ENCODE data around the gene LUC7L3.

The LUC7L3 gene

GRCh38 chr17:50754521-50754920 is 35.1 kb downstream of the LUC7L3 start:
- H3K9me3 ChIP-seq (ENCODE audit: severe bottlenecking): no peaks in the 10 kb centered on the region
- H3K27ac ChIP-seq (ENCODE audit: poor library complexity, severe bottlenecking): no peak overlapping the region
- H3K36me3 ChIP-seq (ENCODE audit: low read depth): peaks cover 52% of the 10 kb centered on the region
- DNase-seq (ENCODE audit: low spot score) (no peak), ATAC-seq (ENCODE audit: low read depth) (no peak)
- TF ChIP-seq CTCF (IDR thresholded peaks at IDR 0.05; ENCODE audit: poor library complexity, severe bottlenecking): no peak
- no peak overlapping the region for H3K4me3 ChIP-seq (ENCODE audit: severe bottlenecking)
- no peaks in the 10 kb centered on the region for H3K27me3 ChIP-seq (ENCODE audit: insufficient read depth, poor library complexity, severe bottlenecking)
- H3K4me1 ChIP-seq (ENCODE audit: insufficient read depth, poor library complexity, severe bottlenecking): no peaks in the 10 kb centered on the region

DNA sequence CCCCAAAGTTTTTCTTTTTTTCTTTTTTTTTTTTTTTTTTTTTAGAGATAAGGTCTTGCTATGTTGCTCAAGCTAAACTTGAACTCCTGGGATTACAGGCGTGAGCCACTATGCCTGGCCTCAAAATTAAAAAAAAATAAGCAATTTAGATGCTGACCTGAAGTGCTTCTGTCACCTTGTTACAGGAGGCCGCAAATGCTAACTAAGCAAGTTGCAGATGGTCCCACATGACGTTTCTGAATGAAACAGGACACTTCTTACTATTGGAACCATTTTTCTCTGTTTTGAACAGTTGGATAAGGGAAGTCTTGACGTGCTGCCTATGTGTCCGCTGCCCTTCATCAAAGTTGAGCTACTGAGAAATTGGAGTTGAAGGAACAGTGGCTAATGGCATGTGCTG is 39.1 kb downstream of the LUC7L3 start:
- Histone ChIP-seq H3K4me1 (ENCODE audit: insufficient read depth, poor library complexity, severe bottlenecking) (no peaks in the 10 kb centered on the region), H3K27me3 (ENCODE audit: insufficient read depth, poor library complexity, severe bottlenecking) (no peaks in the 10 kb centered on the region), H3K27ac (ENCODE audit: poor library complexity, severe bottlenecking) (no peak overlapping the region), H3K36me3 (ENCODE audit: low read depth) (peaks cover 12% of the 10 kb centered on the region), H3K4me3 (ENCODE audit: severe bottlenecking) (no peak overlapping the region), H3K9me3 (ENCODE audit: severe bottlenecking) (no peaks in the 10 kb centered on the region)
- ATAC-seq (ENCODE audit: low read depth) (no peak), DNase-seq (ENCODE audit: low spot score) (no peak)
- TF ChIP-seq CTCF (IDR thresholded peaks at IDR 0.05; ENCODE audit: poor library complexity, severe bottlenecking): no peak

DNA sequence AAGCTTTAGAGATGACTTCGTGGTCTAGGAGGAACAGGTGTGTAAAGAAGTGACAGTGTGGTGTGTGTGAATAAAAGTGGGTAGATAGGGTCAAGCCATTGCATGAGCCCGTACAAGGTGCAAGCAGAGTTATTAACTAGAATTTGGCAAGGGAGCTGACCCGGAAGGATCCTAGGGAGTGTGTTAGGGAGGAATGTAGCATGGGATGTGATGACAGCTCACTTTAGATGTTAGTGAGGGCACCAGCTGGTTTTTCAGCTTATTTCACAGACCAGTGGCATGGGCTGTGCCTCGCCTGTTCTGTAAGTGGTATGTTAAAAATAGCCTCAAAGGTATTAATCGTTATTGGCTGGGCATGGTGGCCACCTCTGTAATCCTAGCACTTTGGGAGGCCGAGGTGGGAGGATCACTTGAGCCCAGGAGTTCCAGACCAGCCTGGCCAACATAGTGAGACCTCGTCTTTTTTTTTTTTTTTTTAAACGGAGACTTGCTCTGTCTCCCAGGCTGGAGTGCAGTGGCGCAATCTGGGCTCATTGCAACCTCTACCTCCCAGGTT is 39.7 kb downstream of the LUC7L3 start:
- Histone ChIP-seq H3K4me1 (ENCODE audit: insufficient read depth, poor library complexity, severe bottlenecking) (no peaks in the 10 kb centered on the region), H3K4me3 (ENCODE audit: severe bottlenecking) (no peak overlapping the region), H3K36me3 (ENCODE audit: low read depth) (peaks cover 7% of the 10 kb centered on the region), H3K27ac (ENCODE audit: poor library complexity, severe bottlenecking) (no peak overlapping the region), H3K27me3 (ENCODE audit: insufficient read depth, poor library complexity, severe bottlenecking) (no peaks in the 10 kb centered on the region), H3K9me3 (ENCODE audit: severe bottlenecking) (no peaks in the 10 kb centered on the region)
- DNase-seq (ENCODE audit: low spot score) (no peak), ATAC-seq (ENCODE audit: low read depth) (peak; percentile 17; the same call in 2 of the 3 replicates)
- no peak for TF ChIP-seq CTCF (IDR thresholded peaks at IDR 0.05; ENCODE audit: poor library complexity, severe bottlenecking)

- DNase-seq (ENCODE audit: low spot score): no peak
- no peaks in the 10 kb centered on the region for H3K4me1 ChIP-seq (ENCODE audit: insufficient read depth, poor library complexity, severe bottlenecking)
- no peak for TF ChIP-seq CTCF (IDR thresholded peaks at IDR 0.05; ENCODE audit: poor library complexity, severe bottlenecking)
- no peak for ATAC-seq (ENCODE audit: low read depth)
- no peaks in the 10 kb centered on the region for H3K9me3 ChIP-seq (ENCODE audit: severe bottlenecking)
- no peak overlapping the region for H3K27ac ChIP-seq (ENCODE audit: poor library complexity, severe bottlenecking)
- H3K36me3 ChIP-seq (ENCODE audit: low read depth): no peaks in the 10 kb centered on the region
- no peaks in the 10 kb centered on the region for H3K27me3 ChIP-seq (ENCODE audit: insufficient read depth, poor library complexity, severe bottlenecking)
- no peak overlapping the region for H3K4me3 ChIP-seq (ENCODE audit: severe bottlenecking)
Measured at GRCh38 chr17:50762177-50762576, 42.8 kb downstream of the LUC7L3 start.

- Histone ChIP-seq H3K4me3 (ENCODE audit: severe bottlenecking) (no peak overlapping the region), H3K36me3 (ENCODE audit: low read depth) (no peaks in the 10 kb centered on the region), H3K4me1 (ENCODE audit: insufficient read depth, poor library complexity, severe bottlenecking) (peaks cover 6% of the 10 kb centered on the region), H3K27me3 (ENCODE audit: insufficient read depth, poor library complexity, severe bottlenecking) (no peaks in the 10 kb centered on the region), H3K27ac (ENCODE audit: poor library complexity, severe bottlenecking) (no peak overlapping the region), H3K9me3 (ENCODE audit: severe bottlenecking) (no peaks in the 10 kb centered on the region)
- DNase-seq (ENCODE audit: low spot score) (no peak), ATAC-seq (ENCODE audit: low read depth) (no peak)
- TF ChIP-seq CTCF (IDR thresholded peaks at IDR 0.05; ENCODE audit: poor library complexity, severe bottlenecking): no peak
Measured at GRCh38 chr17:50763716-50764475, 44.5 kb downstream of the LUC7L3 start.
